Stimulated activated CD8-positive, alpha-beta memory T cell treated with anti-CD3 and anti-CD28 coated beads, Interleukin-7, amount 100 ng/mL, for 4 hours (primary cell): ENCODE results near the gene FREM1.

Experiments used
- DNase-seq, 2 donors: peaks; one replicate each; pipeline ENCODE4 v3.0.0-alpha.2; 2020; ENCODE audit warnings: low read depth in 2 of 2

Gene FREM1

GRCh38 chr9:14756291-14756690, 153.9 kb downstream of the FREM1 start:
- no peak for DNase-seq

GRCh38 chr9:14752871-14753270, 157.4 kb downstream of the FREM1 start:
- no peak for DNase-seq

- DNase-seq = no peak
Measured at GRCh38 chr9:14752271-14752670, 158.0 kb downstream of the FREM1 start.

- DNase-seq = no peak
Measured at GRCh38 chr9:14750821-14751220, 159.4 kb downstream of the FREM1 start.

GRCh38 chr9:14749741-14750211, 160.5 kb downstream of the FREM1 start:
- no peak for DNase-seq

- no peak for DNase-seq
Measured at GRCh38 chr9:14748373-14748772, 161.9 kb downstream of the FREM1 start.

GRCh38 chr9:14747111-14747510, 163.1 kb downstream of the FREM1 start:
- no peak for DNase-seq

- DNase-seq = no peak
Measured at GRCh38 chr9:14746626-14747025, 163.6 kb downstream of the FREM1 start.

GRCh38 chr9:14744768-14745167, 165.5 kb downstream of the FREM1 start:
- DNase-seq = no peak

GRCh38 chr9:14741369-14741768, 168.9 kb downstream of the FREM1 start:
- no peak for DNase-seq

- DNase-seq = no peak
Measured at GRCh38 chr9:14733133-14733532, 177.1 kb downstream of the FREM1 start.

- DNase-seq = no peak
Measured at GRCh38 chr9:14731294-14731981, 178.8 kb downstream of the FREM1 start.

- no peak for DNase-seq
Measured at GRCh38 chr9:14730461-14730898, 179.7 kb downstream of the FREM1 start.

GRCh38 chr9:14723301-14723700, 186.9 kb downstream of the FREM1 start:
- no peak for DNase-seq

- no peak for DNase-seq
Measured at GRCh38 chr9:14722391-14723035, 187.7 kb downstream of the FREM1 start, which contains the start of gene CER1. Gene CER1, minus strand, starts transcription at chr9:14722733. Its CDS starts 61 bp downstream, at chr9:14722672.

- DNase-seq = no peak
Measured at GRCh38 chr9:14719231-14719923, 190.9 kb downstream of the FREM1 start.

GRCh38 chr9:14715102-14715501, 195.1 kb downstream of the FREM1 start:
- DNase-seq = no peak

GRCh38 chr9:14713187-14713767, 197.0 kb downstream of the FREM1 start:
- no peak for DNase-seq

- DNase-seq = no peak
Measured at GRCh38 chr9:14710804-14711203, 199.4 kb downstream of the FREM1 start.

- DNase-seq = no peak
Measured at GRCh38 chr9:14706530-14707140, 203.6 kb downstream of the FREM1 start.

GRCh38 chr9:14705079-14705478, 205.1 kb downstream of the FREM1 start:
- DNase-seq = no peak

GRCh38 chr9:14704281-14704680, 205.9 kb downstream of the FREM1 start:
- DNase-seq = no peak
